Activated T-helper 1 cell treated with anti-CD3 and anti-CD28 coated beads, Interleukin-2, amount 50 U/mL, for 16 hours (primary cell): ENCODE data around the gene PAM16.
"Not testable (repeated sequence)": the region's sequence is repeated elsewhere in the genome, so short reads cannot be mapped to it uniquely, and the experiment has no call there.

Source experiments
- DNase-seq, 2 donors: peaks; one replicate each; pipeline ENCODE4 v3.0.0-alpha.2; 2020; ENCODE audit warnings: low read depth in 1 of 2, low spot score in 1 of 2

PAM16 gene

DNA sequence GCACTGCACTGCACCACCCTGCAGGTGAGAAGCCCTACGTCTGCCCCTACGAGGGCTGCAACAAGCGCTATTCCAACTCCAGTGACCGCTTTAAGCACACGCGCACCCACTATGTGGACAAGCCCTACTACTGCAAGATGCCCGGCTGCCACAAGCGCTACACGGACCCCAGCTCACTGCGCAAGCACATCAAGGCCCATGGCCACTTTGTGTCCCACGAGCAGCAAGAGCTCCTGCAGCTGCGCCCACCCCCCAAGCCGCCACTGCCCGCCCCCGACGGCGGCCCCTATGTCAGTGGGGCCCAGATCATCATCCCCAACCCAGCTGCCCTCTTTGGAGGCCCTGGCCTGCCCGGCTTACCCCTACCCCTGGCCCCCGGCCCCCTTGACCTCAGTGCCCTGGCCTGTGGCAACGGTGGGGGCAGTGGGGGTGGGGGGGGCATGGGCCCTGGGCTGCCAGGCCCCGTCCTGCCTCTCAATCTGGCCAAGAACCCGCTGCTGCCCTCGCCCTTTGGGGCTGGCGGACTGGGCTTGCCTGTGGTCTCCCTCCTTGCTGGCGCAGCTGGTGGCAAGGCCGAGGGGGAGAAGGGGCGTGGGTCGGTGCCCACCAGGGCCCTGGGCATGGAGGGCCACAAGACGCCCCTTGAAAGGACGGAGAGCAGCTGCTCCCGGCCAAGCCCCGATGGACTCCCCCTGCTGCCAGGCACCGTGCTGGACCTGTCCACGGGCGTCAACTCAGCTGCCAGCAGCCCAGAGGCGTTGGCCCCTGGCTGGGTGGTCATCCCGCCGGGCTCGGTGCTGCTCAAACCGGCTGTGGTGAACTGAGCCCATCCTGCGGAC lies 14.2 kb downstream of the PAM16 start:
- no peak for DNase-seq

DNA sequence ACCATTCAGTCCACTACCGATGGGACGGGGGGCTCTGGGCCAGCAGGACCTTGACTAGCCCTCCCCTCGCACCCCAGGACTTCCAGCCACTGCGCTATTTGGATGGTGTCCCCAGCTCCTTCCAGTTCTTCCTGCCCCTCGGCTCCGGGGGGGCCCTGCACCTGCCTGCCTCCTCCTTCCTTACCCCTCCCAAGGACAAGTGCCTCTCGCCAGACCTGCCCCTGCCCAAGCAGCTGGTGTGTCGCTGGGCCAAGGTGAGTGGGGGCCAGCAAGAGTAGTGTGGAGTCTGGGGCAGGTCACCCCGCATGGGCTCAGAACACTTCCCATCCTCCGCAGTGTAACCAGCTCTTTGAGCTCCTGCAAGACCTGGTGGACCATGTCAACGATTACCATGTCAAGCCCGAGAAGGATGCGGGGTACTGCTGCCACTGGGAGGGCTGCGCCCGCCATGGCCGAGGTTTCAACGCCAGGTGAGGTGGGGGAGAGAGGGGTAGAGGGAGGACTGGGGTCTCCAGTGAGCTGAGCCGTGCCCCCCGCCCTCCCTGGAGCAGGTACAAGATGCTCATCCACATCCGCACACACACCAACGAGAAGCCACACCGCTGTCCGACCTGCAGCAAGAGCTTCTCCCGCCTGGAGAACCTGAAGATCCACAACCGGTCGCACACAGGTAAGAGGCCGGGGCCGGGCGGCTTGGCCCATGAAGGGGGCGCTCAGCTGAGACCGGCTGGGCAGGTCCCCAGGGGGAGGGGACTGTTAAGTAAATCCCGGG lies 16.2 kb downstream of the PAM16 start:
- no peak for DNase-seq

DNA sequence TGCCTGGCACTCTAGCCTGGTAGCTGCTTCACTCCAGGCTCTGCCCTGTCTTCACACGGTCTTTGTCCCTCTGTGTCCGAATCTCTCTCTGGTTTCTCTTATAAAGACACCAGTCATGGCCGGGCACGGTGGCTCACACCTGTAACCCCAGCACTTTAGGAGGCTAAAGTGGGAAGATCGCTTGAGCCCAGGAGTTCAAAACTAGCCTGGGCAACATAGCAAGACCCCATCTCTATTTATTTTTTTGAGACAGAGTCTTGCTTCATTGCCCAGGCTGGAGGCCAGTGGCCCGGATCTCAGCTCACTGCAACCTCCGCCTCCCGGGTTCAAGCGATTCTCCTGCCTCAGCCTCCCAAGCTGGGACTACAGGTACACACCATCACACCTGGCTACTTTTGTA lies 17.4 kb downstream of the PAM16 start:
- not testable (repeated sequence) for DNase-seq

DNA sequence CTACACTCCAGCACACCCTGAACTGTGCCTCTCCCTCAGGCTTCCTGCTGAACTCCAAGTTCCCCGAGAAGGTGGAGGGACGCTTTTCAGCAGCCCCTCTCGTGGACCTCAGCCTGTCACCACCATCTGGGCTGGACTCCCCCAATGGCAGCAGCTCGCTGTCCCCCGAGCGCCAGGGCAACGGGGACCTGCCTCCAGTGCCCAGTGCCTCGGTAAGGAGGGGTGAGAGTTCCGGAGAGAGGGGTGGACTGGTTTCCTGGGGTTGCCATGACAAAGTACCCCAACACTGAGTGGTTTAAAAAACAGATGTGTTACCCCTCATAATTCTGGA lies 17.8 kb downstream of the PAM16 start:
- DNase-seq = no peak

DNA sequence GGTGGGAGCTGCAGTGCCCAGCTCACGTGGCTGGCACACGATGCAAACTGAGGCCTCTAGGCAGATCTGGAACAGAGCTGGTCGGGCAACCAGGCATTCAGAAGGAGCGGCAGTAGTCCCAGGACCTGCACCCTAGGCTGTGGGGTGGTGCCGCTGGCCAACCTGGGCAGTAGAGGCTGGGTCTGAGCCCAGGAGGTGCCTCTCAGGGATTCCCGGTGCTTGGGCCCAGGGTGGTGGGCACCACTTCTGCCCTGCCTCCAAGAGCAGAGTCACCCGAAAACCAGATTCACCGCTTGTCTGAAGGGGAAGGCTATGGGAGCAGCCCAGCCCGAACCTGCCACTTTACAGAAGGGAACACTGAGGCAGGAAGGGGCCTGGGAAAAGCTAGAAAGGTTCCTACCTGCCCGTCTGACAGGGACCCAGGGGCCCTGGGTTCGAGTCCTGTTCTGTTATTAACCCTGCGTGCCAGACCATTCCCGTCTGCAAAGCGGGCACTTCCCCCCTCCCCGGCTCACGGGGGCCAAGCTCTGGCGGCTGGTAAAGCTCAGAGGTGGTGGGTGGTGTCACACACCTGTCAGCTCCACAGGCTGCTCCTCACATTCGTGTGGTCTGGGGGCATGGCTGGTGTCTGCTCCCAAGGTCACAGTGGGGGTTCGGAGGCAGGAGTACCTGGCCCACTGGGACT lies 18.4 kb downstream of the PAM16 start:
- no peak for DNase-seq

DNA sequence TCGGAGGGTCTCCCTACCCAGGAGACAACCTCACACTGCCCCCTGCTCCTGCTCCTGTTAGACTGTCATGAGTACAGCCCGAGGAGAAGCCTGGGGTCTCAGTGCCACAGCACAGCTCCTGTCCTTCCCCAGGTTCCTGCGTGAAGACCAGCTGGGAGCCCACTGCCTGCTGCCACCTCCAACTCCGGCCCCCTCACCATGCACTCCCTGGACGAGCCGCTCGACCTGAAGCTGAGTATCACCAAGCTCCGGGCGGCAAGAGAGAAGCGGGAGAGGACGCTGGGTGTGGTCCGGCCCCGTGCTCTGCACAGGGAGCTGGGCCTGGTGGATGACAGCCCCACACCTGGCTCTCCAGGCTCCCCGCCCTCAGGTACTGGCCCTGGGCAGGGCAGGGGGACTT lies 19.0 kb downstream of the PAM16 start:
- DNase-seq = no peak

DNA sequence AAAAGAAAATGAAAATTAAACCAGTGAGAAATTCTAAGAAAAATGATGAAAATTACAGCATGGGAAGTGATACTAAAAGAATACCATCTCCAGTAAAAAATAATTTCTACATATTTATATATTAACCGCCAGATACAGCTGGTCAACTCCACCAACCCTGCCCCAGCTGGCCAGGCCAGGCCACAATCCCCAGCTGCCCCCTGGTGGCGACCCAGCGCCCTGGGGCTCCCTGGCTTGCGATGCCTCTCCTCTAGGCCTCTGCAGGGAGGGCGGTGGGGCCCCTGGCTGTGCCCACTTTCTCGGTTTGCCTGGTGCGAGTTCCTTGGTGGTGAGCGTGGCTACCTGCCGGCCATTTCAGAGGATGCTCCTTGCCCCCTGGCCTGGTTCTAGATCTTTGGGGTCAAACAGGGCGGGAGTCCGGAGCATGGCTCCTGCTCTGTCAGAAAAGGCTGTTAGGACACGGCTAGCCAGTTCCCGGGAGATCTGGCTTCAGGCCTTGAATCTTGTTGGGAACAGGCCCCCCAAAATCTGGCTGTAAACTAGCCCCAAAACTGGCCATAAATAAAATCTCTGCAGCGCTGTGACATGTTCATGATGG lies 20.7 kb downstream of the PAM16 start:
- peak; percentile 59 to 63 for DNase-seq

DNA sequence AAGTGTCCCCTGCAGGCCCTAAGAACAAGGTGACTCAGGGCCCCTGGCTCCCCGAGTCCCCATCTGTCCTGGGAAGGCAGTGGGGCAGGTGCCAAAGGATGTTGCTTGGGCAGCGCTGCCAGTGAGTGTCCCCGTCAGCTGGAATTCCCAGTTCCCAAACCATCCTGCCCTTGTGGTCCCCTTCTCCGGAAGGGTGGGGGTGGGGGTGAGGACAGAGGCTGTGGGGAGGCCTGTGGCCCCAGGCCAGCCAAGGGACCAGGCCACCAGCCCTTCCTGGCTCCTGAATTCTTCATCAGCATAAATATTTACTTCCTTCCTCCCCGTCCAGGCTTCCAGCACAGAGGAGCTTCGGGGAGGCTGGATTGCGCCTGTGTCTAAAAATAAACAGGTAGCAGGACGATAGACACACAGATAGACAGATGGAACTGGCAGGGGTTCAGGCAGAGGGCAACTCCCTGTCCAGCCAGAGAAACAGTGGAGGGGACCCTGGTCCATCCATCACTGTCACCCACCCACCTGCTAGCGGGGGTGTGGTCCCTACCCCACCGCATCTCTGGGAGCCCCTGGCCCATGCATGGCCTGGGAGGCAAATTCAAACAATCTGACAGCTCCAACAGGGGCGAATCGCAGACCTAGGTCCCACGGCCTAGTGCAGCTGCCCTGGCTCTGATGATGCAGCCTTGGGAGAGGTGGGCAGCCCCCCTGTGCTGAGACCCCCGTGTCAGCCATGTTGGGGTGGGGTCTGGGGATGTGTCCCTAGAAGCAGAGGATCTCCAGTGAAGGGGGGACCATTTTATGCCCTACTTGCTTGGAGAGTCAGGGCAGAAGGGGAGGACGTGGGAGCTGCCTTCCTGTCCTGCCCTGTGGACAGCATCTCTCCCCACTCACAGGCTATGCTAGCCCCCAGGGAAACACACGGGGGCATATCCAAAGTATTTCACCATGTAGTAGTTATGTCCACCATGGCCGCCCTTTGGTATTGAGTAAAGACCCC lies 22.0 kb downstream of the PAM16 start:
- DNase-seq = no peak

DNA sequence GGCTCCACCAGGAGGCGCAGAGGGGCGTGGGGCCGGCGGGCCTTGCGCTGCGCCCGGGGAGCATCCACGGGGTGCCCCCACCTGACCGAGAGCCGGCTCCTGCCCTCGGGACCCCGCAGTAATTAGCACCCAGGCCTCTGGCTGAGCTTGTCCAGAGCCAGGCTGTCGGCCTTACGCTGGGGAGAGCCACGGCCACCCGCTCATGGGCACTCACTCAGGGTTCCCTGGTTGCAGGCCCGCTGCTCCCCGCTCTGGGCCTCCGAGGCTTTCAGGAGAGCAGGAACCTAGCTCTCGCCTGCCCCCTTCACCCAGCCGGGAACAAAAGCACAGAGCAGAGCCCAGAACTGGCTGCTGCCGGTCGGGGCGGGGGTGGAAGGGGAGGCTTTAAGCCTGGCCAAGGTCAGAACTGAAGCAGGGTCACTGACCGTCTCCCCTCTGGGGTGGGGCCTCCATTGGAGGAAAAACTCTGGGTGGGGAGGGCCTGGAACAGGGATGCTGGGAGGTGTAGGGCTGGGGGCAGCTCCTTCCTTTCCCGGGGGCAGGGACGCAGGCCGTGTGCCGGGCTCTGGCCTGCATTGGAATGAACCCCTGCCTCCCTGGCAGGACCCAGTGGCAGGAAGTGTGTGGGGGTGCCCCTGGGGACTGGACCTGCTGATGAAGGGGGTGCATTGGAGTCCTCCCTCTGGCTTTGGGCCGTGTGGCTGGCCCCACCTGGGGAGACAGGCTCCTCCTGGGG lies 22.9 kb downstream of the PAM16 start:
- peak in 1 of 2 donors; percentile 16 for DNase-seq

DNA sequence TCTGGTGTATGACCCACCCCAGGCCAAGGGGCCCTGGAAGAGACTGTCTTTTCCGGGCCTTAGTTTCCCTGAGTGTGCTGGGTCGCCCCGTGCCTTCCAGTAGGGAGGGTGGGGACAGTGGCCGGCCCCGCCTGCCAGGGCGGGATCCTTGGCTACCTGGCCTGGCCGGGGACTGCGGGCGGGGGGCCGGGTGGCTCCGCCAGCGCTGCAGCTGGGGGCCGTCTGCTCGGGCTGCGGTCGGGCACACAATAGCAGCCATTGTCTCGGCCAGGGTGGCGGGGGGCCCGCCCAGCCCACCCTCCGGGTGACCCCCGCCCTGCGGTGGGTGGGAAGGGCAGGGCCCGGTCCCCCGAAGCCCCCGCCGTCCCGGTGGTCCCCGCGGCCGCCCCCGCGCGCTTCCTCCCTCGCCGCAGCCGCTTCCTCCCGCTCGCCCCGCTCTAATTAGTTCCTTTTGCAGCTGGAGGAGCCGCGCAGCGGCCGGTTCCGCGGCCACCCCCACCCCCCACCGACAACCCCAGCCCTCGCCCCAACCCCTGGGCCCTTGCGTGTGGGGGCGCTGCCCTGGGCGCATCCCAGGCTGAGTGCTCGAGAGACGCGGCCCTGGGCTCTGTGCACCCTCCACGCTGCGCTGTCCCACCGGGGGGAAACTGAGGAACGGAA lies 23.6 kb downstream of the PAM16 start:
- DNase-seq = no peak

DNA sequence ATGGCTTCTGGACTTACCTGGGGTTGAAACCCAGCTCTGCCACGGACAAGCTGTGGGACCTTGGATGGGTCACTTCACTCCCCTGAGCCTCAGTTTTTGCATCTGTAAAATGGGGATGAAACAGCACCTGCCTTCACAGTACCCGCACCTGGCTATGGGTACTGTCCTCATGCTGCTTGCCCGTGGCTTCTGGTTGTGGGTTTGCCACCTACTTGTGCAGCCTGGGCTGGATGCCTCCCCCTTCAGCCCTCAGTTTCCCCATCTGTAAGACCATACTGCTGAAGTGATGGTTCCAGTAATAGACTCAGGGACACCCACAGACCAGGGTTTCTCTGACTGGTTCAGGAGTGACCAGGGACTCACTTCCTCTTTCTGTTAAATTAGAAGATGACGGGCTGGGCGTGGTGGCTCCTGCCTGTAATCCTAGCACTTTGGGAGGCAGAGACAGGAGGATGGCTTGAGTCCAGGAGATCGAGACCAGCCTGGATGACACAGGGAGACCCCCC lies 25.8 kb downstream of the PAM16 start:
- no peak for DNase-seq

DNA sequence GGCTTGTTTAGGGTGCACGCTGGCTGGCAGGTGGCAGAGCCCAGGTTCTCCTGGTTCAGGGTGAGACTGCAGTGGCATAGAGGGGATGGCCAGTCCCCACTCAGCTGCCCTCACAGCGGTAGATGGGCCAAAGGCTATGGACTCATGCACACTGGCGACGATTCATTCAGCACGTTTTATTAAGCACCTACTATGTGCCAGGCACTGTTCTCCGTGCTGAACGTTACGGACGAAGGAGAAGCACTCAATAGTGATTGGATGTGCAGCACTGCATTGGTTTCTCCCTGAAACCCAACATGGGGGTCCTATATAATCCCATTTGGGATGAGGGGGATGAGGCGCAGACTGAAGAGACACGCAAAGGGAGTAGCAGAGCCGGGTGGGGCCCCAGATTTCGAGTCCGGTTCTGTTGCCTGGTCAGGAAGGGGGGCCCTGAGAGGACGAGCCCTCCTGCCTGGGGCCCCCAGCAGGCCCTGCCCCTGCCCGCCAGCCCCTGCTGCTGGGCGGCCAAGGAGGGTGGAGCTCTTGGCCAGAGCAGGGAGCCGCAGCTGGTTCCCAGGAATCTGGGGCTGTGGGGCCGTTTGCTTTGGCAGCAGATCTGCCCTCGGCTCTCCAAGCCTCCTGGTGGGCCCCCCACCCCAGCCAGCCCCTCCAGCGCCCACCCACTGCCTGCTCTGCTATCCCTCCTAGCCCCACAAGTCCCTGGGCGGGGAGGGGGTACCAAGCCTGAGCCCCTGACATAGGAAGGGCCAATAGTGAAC lies 26.4 kb downstream of the PAM16 start:
- DNase-seq = no peak

DNA sequence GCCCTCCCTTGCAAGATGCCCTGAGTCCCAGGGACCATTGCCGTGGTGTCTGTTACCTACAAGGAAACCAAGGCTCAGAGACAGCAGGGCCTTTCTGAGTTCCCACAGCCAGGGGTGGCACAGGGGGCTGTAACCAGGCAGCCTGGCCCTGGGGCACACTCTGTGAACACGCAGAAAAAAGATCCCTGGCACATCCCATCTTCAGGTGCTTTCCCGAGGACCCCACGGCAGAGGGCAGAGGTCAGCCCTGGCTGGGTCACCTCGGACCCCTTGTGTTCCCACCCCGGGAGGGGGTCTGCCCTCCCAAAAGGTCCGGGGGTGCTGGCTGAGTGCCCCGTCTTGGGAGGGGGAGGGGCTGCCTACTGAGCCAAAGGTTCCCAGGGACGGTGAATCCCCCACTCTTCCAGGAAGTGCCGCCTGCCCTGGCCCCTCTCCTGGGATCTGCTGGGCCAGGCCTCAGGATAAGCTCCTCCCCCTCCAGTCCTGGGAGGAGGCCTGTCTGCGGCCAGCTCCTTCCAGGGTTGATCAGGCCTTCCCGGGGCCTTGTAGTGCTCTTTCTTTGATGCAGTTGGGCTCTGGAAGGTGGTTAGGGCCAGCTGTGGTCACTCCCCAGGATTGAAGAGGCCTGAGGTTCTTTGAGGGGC lies 27.2 kb downstream of the PAM16 start:
- DNase-seq = no peak

DNA sequence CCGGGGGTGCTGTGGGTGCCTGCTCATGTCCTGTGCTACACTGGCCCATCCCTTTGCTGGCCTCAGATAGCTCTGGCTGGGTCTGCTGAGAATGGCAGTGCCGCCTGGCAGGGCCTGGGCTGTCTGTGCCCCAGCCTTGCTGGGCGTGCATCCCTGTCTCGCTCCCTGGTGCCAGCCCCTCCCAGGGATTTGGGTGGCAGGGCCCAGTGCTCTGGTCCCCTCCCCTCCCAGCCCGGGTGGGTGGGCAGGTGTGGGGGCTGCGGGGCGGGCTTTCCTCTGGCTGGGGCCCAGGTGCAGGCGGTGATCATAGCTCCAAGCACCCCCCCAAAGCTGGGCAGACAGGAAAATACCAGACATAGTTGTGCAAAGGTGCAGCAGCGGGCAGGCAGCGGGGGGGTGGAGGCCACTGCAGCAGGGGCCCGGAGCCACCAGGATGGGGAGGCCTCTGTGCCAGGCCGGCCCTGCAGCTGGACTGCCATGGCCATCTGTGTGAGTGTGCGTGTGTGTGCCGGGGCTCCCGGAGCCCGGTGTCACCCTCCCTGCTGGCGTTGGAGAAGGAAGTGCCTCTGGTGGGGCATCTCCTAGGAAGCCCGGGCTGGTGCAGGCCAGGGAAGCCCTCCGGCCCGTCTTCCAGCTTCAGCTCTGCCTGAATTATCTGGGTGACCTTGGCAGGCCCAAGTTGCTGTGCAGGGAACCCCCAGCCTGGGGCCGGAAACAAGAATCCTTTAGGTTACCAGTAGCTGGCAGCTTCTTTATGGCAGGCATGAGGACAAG lies 27.9 kb downstream of the PAM16 start:
- DNase-seq = no peak

DNA sequence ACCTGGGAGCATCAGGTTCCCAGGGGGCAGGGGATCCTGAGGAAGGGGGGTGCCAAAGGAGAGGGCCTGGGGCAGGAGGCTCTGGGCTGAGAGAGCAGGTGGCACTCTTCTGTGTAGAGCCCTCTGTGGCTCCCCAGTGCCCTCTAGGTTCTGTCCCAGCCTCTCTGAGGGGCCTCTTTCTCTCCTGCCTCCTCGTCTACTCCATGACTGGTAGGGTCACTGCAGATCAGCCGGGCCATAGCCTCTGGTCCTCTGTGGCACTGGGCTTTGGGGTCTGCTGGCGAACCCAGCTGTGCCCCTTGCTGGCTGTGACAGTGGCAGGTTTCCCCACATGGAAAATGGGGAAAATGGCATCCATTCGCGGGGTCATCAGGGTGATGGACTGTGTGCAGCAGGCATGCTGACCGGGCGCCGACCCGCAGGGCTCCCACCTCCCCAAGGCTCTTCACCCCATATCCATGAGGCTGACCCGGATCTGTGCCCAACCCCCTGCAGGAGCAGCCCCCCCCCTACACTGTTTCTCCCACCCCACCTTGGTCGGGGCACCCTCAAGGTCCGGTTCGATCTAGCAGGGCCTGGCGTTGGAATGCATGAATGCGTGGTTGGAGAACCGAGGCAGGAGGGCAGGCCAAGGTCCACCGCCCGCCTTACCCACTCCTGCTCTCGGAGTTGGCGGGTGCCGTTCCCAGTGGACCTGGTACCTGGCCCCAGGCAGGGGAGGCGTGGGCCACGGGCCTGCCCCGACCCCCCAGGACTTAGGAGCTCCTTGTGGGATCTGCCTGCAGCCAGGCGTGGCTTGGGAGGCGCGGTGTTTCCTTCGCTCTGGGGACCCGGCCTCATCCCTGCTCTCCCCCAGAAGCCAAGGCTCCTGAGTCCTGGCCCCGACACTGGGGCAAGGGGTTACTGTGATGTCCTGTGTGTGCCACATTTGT lies 28.7 kb downstream of the PAM16 start:
- no peak for DNase-seq
